Measurements from ENCODE around the gene ARHGEF12. TPM values are rescaled to one million over a fixed set of nuclear protein-coding genes. Genes with fewer than 3 reads are reported as not detected.

The ARHGEF12 gene
- total and polyA plus RNA-seq, 5 donors from 2014 or later: 3.2 to 29.7 (median 6.3) TPM

DNA sequence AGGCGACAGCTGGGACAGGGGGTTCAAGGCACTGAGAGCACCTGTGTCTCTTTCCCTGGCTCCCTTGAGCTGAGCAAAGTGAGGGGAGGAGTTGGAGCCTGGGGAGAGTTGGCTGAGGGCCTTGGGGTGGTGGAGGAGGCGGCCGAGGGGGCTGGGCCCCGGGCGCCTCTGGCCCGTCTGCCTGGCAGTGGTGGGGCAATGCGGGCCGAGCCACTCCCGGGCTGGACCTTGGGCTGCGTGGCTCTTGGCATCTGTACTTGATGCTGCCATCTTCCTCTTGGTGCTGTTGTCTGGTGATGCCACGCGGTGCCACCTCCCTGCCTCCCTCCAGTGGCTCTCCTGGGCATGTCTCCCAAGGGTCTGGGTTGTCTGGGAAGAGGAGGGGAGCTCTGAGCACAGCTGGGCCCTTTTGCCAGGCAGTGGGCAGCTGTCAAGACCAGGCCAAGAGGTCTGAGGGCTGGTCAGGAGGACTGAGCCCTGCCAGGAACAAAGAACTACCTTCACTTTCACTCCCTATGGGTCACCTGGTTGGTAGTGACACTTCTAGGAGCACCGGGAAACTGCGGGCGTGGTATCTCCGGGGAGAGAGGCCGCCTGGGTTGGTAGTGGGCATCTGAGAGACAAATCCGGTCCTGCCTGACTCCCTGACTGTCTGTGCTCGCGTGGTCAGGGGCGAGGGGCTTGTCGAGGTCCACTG lies 176.7 kb downstream of the ARHGEF12 start:
- Mint-ChIP-seq H3K36me3 (no peaks in the 10 kb centered on the region), H3K9me3 (peaks cover 0 to 4% (median 0%) of the 10 kb centered on the region in 7 donors), H3K4me1 (peaks cover 0 to 13% (median 1%) of the 10 kb centered on the region in 4 donors), H3K27me3 (peaks cover 47% of the 10 kb centered on the region), H3K4me3 (peak overlapping the region in 2 of 4 donors; percentile 33 to 41), H3K27ac (peak overlapping the region in 1 of 3 donors; percentile 87)
- Histone ChIP-seq H3K27me3 (ENCODE audit: control insufficient read depth, insufficient read depth, low read length) (peaks cover 11% of the 10 kb centered on the region), H3K4me1 (ENCODE audit: control insufficient read depth, insufficient read depth, low read length, poor library complexity, severe bottlenecking) (no peaks in the 10 kb centered on the region), H3K36me3 (ENCODE audit: control insufficient read depth, insufficient read depth, low read length) (no peaks in the 10 kb centered on the region), H3K4me3 (ENCODE audit: low read depth, low read length) (no peak overlapping the region), H3K27ac (ENCODE audit: insufficient read depth, low read length, poor library complexity, severe bottlenecking) (no peak overlapping the region), H3K9me3 (ENCODE audit: control insufficient read depth in 2 of 2, low read length in 2 of 2) (no peaks in the 10 kb centered on the region)
- ATAC-seq (ENCODE audit: low read depth in 2 of 2) (no peak), DNase-seq (no peak)

DNA sequence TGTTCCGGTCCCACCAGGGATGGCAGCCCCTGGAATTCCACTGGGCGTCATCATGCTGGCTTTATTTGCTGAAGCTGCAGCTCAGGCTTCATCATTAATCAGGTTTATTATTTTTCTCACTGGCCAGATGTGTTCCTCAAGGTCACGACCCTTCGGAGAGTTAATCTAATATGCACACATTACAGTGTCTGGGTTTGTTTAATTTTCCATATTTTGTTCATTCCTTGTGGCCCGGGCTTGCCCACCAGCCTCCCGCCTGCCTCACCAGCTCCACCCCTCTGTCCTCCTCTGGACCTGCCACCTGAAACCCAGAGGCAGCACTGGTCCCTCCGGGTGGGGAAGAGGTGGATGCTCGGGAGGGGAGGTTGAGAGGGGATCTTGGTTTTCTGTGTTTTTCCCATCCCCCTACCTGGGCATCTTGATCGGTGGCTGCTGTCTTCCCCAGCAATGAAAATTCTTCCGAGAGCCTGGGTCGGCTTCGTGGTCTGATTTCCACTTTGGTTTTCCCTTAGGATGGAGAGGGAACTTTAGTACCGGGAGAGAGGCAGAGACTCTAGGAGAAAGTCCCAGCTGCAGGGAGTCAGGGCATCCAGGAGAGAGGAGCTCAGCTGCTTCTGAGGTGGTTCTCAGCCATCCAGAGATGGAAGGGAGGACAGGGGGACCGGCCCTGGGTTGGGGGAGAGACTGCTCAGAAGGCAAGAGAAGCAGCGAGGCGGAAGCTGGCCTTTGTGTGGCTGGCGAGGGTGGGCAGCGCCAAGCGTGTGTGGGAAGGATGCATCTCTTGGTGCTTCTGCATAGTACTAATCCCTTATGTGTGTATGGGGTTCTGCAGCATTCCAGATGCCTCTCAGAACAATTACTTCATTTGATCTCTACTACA lies 177.5 kb downstream of the ARHGEF12 start:
- Histone ChIP-seq H3K4me1 (ENCODE audit: control insufficient read depth, insufficient read depth, low read length, poor library complexity, severe bottlenecking) (no peaks in the 10 kb centered on the region), H3K4me3 (ENCODE audit: low read depth, low read length) (no peak overlapping the region), H3K27ac (ENCODE audit: insufficient read depth, low read length, poor library complexity, severe bottlenecking) (no peak overlapping the region), H3K27me3 (ENCODE audit: control insufficient read depth, insufficient read depth, low read length) (peaks cover 11% of the 10 kb centered on the region), H3K36me3 (ENCODE audit: control insufficient read depth, insufficient read depth, low read length) (no peaks in the 10 kb centered on the region), H3K9me3 (ENCODE audit: control insufficient read depth in 2 of 2, low read length in 2 of 2) (no peaks in the 10 kb centered on the region)
- ATAC-seq (ENCODE audit: low read depth in 2 of 2): no peak
- Mint-ChIP-seq H3K4me3 (peak overlapping the region in 2 of 4 donors; percentile 22 to 41), H3K36me3 (no peaks in the 10 kb centered on the region), H3K4me1 (peaks cover 0 to 13% (median 1%) of the 10 kb centered on the region in 4 donors), H3K27me3 (peaks cover 48% of the 10 kb centered on the region), H3K27ac (peak overlapping the region in 1 of 3 donors; percentile 87), H3K9me3 (peaks cover 0 to 4% (median 0%) of the 10 kb centered on the region in 7 donors)
- DNase-seq: no peak

DNA sequence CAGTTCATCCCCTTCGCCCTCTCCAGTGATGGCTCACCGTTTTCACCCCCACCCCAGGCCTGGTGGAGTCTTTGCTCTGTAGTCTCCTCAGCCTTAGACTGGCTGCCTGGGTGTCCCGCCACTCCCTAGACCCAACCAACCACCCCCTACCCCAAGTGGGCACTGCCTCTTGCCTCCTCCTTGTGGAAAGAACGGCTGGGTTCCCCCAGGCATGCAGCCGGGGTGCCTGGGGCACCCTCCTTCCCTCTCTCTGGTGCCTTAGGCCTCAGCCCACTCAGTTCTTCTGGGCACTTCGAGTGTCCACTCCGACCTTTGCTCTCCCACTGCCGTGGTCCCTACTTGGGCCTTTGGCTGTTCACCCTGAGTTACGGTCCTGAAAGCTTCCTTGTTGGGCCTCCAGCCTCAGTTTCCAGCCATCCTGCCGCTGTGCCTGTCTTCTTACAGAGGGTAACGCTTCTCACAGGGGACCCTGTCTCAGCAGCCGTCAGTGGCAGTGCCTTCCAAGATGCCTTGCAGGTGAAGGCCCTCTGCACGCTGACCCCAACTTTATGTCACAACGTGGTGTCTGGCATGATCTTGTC lies 178.4 kb downstream of the ARHGEF12 start:
- Mint-ChIP-seq H3K9me3 (peaks cover 0 to 4% (median 0%) of the 10 kb centered on the region in 7 donors), H3K27me3 (peaks cover 43% of the 10 kb centered on the region), H3K27ac (no peak overlapping the region), H3K4me1 (peaks cover 0 to 13% (median 1%) of the 10 kb centered on the region in 4 donors), H3K36me3 (no peaks in the 10 kb centered on the region), H3K4me3 (no peak overlapping the region)
- no peak for DNase-seq
- H3K27ac ChIP-seq (ENCODE audit: insufficient read depth, low read length, poor library complexity, severe bottlenecking): no peak overlapping the region
- no peak overlapping the region for H3K4me3 ChIP-seq (ENCODE audit: low read depth, low read length)
- peaks cover 11% of the 10 kb centered on the region for H3K27me3 ChIP-seq (ENCODE audit: control insufficient read depth, insufficient read depth, low read length)
- H3K4me1 ChIP-seq (ENCODE audit: control insufficient read depth, insufficient read depth, low read length, poor library complexity, severe bottlenecking): no peaks in the 10 kb centered on the region
- ATAC-seq (ENCODE audit: low read depth in 2 of 2): no peak
- no peaks in the 10 kb centered on the region for H3K36me3 ChIP-seq (ENCODE audit: control insufficient read depth, insufficient read depth, low read length)
- H3K9me3 ChIP-seq (ENCODE audit: control insufficient read depth in 2 of 2, low read length in 2 of 2): no peaks in the 10 kb centered on the region

DNA sequence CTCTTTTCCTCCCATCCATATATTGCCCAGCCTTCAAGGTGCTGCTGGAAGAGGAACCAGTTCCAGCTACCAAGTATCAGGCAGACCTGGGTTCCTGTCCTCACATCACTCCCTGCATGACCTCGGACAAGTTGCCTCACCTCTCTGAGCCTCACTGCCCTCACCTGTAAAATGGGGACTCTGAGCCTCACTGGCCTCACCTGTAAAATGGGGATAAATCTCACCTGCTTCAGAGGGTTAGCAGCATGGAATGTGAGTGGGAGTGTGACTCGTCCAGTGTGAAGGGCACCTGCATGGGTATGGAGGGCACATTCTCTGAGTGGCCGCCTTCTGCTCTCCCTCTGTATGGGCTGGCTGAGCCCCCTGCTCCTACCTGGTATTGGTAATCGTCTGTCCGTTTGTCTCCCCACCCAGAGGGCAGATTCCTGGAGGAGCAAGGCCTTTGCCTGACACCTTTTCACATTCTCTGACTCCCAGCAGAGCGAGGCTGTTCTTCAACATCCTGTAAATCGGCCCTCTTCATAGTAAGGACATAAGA lies 179.0 kb downstream of the ARHGEF12 start:
- Mint-ChIP-seq H3K4me1 (peaks cover 0 to 10% (median 1%) of the 10 kb centered on the region in 4 donors), H3K27me3 (peaks cover 37% of the 10 kb centered on the region), H3K9me3 (peaks cover 0 to 3% (median 0%) of the 10 kb centered on the region in 7 donors)

DNA sequence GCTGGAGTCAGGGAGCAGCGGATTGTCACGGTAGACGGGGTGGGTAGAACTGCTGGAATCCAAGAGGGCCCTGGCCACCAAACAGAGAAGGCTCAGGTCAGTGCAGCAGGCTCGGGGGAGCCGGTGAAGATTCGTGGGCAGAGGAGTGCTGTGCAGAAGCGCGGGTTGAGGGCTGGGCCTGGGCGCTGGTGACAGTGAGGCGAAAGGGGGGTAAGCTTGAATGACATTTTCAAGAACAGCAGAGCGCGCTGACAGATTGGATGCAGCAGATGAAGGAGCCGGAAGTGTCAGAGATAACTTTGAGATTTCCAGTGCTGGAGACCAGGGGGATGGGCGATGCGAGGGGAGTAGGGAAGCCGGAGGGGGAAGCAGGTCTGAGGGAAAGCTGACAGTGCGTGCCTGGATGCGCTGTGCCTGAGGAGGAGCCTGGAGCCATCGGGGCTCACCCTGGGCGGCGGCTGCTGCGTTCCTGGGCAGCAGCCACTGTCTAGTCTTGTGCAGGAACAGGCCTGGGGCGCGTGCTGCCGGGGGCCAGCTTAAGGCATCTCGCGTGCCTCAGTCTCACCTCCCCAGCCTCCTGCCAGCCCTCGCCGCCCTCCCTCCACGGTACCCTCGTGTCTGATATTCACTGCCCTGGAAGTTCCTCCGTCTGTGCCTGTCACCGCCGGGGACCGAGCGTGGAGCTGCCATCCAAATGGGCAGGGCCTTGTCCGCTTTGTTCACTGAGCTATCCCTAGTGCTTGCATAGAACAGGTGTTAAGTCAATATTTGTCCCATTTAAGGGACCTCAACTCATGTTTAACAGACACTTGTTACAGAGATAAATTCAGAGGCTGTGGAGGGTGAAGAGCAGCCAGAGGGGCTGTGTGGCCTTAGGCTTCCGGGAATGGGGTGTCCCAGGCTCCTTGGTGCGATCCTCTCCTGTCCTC lies 180.5 kb downstream of the ARHGEF12 start:
- no peaks in the 10 kb centered on the region for H3K36me3 Mint-ChIP-seq
- Histone ChIP-seq H3K9me3 (ENCODE audit: control insufficient read depth in 2 of 2, low read length in 2 of 2) (no peaks in the 10 kb centered on the region), H3K27ac (ENCODE audit: insufficient read depth, low read length, poor library complexity, severe bottlenecking) (no peak overlapping the region), H3K27me3 (ENCODE audit: control insufficient read depth, insufficient read depth, low read length) (no peaks in the 10 kb centered on the region), H3K36me3 (ENCODE audit: control insufficient read depth, insufficient read depth, low read length) (no peaks in the 10 kb centered on the region), H3K4me1 (ENCODE audit: control insufficient read depth, insufficient read depth, low read length, poor library complexity, severe bottlenecking) (no peaks in the 10 kb centered on the region), H3K4me3 (ENCODE audit: low read depth, low read length) (no peak overlapping the region)
- no peak overlapping the region for H3K27ac Mint-ChIP-seq
- H3K4me3 Mint-ChIP-seq: no peak overlapping the region
- H3K27me3 Mint-ChIP-seq: peaks cover 28% of the 10 kb centered on the region
- H3K9me3 Mint-ChIP-seq: peaks cover 0 to 3% (median 0%) of the 10 kb centered on the region in 7 donors
- DNase-seq (no peak), ATAC-seq (ENCODE audit: low read depth in 2 of 2) (no peak)
- H3K4me1 Mint-ChIP-seq: peaks cover 0 to 4% (median 1%) of the 10 kb centered on the region in 4 donors

More for the DNA sequence above, 179.0 kb downstream of the ARHGEF12 start:
- Histone ChIP-seq H3K9me3 (ENCODE audit: control insufficient read depth in 2 of 2, low read length in 2 of 2) (no peaks in the 10 kb centered on the region), H3K27ac (ENCODE audit: insufficient read depth, low read length, poor library complexity, severe bottlenecking) (no peak overlapping the region), H3K27me3 (ENCODE audit: control insufficient read depth, insufficient read depth, low read length) (peaks cover 6% of the 10 kb centered on the region), H3K4me3 (ENCODE audit: low read depth, low read length) (no peak overlapping the region), H3K36me3 (ENCODE audit: control insufficient read depth, insufficient read depth, low read length) (no peaks in the 10 kb centered on the region), H3K4me1 (ENCODE audit: control insufficient read depth, insufficient read depth, low read length, poor library complexity, severe bottlenecking) (no peaks in the 10 kb centered on the region)
- Mint-ChIP-seq H3K36me3 (no peaks in the 10 kb centered on the region), H3K27ac (no peak overlapping the region), H3K4me3 (peak overlapping the region in 1 of 4 donors; percentile 40)
- DNase-seq (no peak), ATAC-seq (ENCODE audit: low read depth in 2 of 2) (no peak)

DNA sequence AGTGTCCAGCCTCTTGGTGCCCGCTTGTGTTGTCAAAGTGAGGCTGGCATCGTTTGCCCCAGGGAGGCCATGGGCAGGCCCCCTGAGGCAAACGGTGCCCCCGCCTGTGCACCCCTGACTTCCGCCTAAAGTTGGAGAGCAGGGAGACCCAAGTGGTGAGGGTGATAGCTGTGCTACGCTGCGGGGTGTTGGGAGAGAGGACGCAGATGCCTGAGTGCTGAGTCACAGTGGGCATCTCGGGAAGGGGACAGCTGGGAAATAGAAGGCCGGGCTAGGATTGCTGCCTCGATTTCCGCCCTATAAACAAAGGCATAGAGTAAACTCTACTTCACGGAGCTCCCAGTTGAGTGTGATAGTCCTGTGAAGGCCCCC lies 181.2 kb downstream of the ARHGEF12 start:
- no peak overlapping the region for H3K27ac Mint-ChIP-seq
- DNase-seq: no peak
- peaks cover 24% of the 10 kb centered on the region for H3K27me3 Mint-ChIP-seq
- peaks cover 0 to 3% (median 1%) of the 10 kb centered on the region in 4 donors for H3K4me1 Mint-ChIP-seq
- peak in 1 of 2 donors; percentile 11 for ATAC-seq (ENCODE audit: low read depth in 2 of 2)
- peaks cover 0 to 3% (median 0%) of the 10 kb centered on the region in 7 donors for H3K9me3 Mint-ChIP-seq
- no peaks in the 10 kb centered on the region for H3K27me3 ChIP-seq (ENCODE audit: control insufficient read depth, insufficient read depth, low read length)
- H3K4me3 ChIP-seq (ENCODE audit: low read depth, low read length): no peak overlapping the region
- peak overlapping the region in 1 of 4 donors; percentile 40 for H3K4me3 Mint-ChIP-seq
- H3K9me3 ChIP-seq (ENCODE audit: control insufficient read depth in 2 of 2, low read length in 2 of 2): no peaks in the 10 kb centered on the region
- no peaks in the 10 kb centered on the region for H3K36me3 Mint-ChIP-seq
- no peaks in the 10 kb centered on the region for H3K4me1 ChIP-seq (ENCODE audit: control insufficient read depth, insufficient read depth, low read length, poor library complexity, severe bottlenecking)
- H3K27ac ChIP-seq (ENCODE audit: insufficient read depth, low read length, poor library complexity, severe bottlenecking): no peak overlapping the region
- H3K36me3 ChIP-seq (ENCODE audit: control insufficient read depth, insufficient read depth, low read length): no peaks in the 10 kb centered on the region

Data from CD4-positive, CD25-positive, alpha-beta regulatory T cell (primary cell).